ENCODE data around the gene FHIT.

The FHIT gene

DNA sequence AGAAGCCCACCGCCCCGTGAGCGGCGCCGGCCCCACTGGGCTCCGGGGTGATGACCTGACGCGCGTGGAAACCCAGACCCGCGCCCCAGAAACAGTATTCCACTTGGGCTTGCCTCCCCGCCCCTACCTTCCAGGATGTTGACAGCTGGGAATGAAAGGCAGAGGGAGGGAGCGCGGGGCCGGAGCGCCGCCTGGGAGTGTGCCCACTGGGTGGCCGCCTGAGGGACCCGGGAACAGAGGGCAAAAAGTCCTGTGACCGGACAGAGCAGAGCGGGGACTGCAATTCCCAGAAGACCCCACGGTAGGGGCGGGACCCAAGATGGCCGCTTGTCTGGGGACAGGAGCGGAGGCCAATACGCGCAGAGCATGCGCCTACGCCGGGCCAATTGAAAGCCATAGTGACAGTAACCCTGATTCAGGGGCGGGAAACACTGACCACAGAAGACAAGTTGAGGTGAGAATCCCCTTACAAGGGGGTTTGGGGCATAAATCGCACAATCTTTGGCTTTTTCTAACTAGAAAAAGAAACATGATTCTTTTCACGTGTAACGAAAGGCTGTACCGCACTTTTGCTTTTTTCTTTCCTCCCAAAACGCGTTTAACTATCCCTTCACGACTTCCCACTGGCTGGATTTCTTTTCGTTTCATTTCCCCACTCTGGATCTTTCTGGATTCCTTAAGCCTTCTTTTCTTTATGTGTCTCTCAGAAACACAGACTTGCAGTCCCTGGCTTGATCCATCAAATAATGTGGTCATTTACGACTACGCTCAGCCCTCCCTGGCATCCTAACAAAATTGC, at the start of gene FHIT:
TSS of gene FHIT (minus strand) at position 279 of the 799 bp plus-strand sequence.
- peak; percentile 74 for DNase-seq (ENCODE audit: low read depth)

DNA sequence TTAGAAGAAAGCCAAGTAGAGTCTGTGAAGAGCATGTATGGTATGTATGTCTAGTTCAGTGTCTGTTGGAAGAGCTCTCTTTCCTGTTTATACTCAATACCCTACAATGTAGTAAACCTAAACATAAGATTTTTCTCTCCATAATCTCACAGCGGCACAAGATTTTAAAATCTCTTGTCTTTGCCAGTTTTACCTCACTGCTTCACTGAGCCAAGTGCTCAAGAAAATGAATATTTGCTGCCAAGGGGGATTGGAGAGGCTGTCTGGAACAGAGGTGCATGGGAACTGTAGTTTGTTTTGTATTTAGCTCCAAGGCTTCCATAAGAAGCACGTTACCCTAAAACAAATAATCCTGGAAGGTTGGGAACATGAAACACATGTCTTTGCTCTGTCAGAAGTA, 49.5 kb upstream of the FHIT start:
- DNase-seq (ENCODE audit: low read depth), result no peak

DNA sequence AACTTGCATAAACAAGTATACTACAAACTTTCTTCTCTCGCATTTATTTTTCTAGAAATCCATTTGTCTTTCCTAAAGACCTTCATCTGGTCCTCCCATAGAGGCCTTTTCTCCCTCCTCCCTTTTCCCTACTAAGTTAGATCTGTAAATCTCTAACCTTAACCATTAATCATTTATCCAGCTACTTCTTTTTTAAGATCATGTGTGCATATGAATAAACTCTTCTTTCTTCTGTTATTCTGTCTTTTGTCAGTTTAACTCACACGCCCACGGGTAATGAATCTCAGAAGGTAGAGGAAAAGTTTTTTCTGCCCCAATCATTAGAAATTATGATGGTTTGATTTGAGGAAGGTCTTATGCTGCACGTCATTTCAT, 48.7 kb upstream of the FHIT start:
- no peak for DNase-seq (ENCODE audit: low read depth)

DNA sequence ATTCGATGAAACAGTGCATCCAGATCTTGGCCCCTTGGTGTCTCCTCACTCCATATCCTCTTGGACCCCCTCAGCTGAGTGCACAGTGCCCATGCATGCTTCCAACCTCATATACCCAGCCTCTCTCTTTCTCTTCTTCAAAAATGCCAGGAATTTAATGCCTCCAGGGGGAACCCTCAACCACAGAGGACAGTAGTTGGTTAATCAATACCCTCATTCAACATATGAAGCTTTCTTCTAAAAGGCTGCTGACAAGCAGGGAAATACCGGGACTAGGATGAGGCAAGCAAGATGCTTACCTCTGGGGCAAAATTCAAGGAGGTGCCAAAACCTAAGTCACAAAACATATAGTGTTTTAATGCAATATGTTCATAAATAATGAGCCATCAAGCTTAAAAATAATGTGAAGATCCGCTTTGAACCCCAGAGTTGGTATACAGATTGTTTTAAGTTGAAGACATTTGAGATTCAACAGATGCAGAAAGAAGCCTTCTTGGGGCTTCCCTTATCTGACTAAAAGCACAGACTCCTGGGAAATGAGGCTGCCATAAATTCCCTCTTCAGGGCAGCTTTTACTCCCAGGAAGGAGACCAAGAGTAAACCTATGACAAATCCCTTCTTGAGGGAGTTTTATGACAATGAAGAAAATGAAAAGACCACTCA, 48.2 kb upstream of the FHIT start:
- DNase-seq (ENCODE audit: low read depth), result no peak

DNA sequence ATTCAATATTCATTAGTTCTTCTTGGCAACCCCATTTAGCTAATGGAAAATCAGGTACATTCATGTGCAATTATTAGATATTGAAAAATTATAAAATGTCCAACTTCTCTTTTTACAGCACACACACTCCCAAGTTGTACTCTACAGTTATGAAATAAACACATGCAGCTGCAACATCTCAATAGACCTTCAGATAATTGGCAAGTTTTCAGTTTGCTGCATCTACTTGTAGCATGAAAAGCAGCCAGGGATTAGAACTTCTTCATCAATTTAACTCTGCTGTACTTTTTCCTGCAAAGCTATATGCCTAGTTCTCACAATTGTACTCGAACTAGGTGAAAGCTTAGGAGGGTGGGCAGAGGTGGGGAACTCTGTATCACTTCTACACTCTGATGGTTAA, 46.6 kb upstream of the FHIT start:
- DNase-seq (ENCODE audit: low read depth), result no peak

DNA sequence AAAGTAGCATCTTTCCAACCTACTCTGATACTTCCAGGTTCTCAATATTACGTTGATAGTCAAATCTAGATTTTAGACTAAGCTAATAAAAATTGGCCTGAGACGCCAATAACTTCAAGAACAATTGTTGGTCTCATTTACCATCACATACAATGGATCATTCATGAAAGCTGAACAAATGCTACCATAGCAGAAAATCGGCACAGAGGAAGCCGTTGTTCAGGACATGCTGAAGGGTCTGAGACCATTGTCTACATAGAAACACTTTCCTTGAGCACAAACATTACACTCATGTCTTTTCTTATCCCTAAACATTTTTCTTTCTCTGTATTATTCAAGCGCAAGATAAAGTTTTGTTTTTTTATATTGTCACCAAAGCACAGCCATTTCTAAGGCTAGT, 37.2 kb upstream of the FHIT start:
- DNase-seq (ENCODE audit: low read depth), result no peak

DNA sequence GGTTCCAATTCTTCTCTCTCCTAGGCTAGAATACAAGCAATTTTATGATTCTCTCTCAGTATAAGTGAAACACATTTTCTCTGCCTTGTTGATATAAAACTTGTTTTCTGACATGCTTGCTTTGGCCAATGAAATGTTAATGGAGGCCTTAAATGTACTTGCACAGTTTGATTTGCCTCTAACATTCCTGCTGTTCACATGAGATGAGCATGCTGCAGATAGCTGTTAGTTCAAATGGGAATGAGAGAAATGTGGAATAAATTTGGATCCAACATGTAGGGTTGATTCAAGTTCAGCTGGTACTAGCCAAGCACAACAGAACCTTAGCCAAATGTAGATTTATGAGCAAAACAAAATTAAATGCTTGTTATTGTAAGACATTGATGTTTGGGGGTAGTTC, 32.6 kb upstream of the FHIT start:
- DNase-seq (ENCODE audit: low read depth), result no peak

DNA sequence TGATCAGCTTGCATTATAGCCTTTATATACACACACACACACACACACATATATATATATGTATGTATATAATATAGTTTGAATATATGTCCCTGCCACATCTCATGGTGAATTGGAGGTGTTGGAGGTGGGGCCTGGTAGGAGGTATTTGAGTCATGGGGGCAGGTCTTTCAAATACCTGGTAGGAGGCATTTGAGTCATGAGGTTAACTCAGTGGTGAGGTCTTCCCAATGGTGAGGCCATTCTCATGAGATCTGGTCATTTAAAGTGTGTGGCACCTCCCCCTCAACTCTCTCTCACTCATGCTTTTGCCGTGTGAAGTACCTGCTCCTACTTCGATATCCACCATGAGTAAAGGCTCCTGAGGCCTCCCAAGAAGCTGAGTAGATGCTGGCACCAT, 27.5 kb upstream of the FHIT start:
- no peak for DNase-seq (ENCODE audit: low read depth)

DNA sequence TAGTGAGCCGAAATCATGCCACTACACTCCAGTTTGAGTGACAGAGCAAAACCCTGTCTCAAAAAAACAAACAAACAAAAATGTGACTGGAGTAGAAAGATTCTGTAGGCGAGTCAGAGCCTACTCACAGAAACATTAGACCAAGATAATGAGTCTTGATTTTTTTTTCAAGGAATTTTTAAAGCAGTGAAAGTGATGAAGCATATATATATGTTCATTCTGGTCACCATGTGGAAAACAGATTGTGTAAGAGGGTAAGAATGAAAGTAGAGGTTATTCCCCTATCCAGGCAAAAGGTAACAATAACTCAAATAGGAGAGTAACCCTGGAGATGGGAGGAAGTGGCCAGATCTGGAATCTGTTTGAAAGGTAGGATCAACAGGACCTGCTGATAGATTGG, 26.2 kb upstream of the FHIT start:
- no peak for DNase-seq (ENCODE audit: low read depth)

DNA sequence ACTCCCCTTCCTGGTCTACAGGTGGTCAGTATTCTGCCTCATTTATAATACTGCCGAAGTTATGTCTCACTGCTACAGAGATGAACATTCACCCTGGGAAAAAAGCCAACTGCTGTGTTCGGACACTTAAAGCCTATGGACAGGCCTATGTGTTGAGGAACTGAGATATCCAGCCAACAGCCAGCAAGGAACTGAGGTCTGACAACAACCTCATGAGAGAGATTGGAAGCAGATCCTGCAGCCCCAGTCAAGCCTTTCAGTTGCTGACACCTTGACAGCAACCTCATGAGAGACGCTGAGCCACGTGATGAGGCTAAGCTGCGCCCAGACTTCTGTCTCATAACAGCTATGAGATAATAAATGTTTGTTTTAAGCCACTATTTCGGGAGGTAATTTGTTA, 18.2 kb upstream of the FHIT start:
- DNase-seq (ENCODE audit: low read depth), result no peak

DNA sequence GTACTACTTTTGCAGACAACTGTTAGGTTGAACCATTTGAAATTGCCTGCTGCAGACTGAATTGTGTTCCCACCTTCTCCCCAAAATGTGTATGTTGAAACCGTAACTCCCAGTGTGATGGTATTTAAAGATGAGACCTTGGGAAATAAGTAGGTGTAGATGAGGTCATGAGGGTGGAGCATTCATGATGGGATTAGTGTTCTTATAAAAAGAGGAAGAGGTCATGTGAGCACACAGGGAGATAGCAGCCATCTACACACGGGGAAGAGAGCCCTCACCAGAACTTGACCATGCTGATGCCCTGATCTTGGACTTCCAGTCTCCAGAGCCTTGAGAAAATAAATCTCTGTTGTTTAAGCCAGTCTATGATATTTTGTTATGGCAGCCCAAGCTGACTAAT, 17.4 kb upstream of the FHIT start:
- no peak for DNase-seq (ENCODE audit: low read depth)

DNA sequence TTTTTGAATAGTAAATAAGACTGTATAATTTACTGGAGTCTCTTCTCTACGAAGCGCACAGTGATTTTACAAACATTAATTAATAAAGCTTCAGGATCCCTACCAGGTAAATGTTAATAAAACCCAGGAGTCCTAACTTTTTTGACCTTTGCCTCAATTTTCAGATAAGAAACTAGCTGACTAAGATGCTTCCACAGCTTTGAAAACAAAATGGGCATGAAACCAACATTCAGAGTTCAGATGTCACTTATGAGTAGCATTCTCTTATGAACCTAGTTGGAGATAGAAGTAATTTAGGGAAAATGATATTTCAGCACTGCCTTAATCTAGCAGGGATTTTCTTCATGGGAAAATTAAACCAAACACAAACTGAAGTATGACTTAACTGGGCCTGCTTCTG, 13.0 kb upstream of the FHIT start:
- no peak for DNase-seq (ENCODE audit: low read depth)

DNA sequence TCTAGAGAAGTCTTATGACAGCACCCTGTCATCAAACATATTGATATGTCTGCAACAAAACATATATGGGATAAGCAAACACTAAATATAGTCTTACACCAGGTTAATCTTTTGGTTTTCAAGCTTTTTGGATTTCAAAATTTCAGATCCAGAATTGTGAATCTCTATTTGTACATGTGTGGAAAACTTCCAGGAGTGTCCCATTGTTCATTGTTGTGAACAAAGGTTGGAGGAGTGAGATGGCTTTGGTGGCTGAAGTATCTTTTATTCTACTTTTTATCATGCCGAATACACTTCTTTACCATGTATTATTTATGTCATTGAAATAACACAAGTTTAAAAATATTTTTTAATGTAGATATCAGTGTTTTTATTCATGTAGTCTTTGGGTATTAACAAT, 5.9 kb upstream of the FHIT start:
- DNase-seq (ENCODE audit: low read depth), result no peak

DNA sequence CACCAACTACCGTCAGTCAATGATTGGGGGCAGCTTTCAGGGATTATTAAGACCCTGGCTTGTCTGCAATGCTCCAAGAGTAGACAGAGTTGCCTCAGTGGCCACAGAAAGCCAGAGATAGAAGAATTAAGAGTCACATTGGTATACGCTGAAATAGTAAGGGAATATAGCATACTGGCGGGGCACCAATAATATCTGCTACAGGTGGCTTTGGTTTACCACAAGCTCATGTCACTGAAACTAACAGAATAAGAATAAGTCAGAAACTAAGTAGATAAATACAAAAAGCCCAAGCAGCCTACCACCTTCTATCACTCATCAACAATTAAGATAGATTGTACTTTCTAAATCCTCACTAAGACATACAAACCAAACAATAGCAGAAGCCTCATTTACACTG, 2.5 kb upstream of the FHIT start:
- DNase-seq (ENCODE audit: low read depth), result no peak

DNA sequence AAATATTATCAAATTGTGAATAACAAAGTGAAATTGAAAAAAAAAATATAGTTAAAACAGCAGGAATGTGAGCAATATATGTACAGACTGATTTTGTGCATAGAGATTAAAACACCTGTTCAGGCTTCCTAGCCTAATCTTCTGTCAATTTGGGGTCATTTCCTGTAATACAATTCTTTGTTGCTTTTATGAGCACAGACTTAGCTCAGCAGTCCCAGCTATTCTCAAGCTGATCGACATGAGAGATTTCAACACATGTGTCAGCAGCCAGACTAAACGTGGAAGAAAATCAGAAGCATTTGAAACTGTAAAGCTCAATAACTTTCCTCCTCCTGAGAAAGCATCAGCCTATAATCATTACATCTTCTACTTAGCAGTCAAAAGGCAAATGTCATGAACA, 1.6 kb upstream of the FHIT start:
- no peak for DNase-seq (ENCODE audit: low read depth)

DNA sequence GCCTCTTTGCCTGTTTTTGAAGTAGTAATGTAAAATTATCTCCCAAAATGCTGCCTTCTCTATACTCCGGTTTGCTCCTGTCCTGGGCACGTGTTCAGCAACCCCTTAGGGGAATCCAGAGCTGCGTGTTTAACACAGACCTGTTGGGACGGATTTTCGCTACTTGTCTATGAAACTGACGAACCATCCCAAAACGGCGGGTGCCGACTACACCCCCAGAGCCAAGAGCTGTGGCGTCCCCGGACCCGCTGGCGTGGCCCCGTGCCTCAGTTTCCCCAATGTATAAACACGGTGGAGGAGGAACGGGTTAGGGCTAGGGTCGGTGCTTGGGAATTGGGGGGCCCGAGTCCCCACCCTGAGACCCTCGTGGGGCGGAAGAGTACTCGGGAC, 473 bp downstream of the FHIT start:
- no peak for DNase-seq (ENCODE audit: low read depth)

DNA sequence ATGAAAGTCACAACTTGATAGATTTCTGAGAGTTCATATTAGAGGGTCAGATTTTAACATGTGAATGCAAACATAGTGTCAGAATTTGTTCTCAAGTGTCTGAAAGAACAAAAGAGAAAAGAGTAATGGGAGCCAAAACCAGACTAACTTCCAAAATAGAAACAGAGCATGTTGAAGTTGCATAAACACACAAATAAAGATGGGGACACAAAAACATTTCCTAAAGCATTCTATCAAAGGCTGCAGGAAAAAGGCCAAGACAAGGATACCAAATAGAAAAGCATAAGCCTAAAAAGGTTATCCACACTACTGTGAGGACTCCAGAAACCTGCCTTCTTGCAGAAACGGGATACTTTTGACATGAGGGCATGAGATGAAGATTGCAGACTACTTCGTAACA, 2.8 kb downstream of the FHIT start:
- no peak for DNase-seq (ENCODE audit: low read depth)

DNA sequence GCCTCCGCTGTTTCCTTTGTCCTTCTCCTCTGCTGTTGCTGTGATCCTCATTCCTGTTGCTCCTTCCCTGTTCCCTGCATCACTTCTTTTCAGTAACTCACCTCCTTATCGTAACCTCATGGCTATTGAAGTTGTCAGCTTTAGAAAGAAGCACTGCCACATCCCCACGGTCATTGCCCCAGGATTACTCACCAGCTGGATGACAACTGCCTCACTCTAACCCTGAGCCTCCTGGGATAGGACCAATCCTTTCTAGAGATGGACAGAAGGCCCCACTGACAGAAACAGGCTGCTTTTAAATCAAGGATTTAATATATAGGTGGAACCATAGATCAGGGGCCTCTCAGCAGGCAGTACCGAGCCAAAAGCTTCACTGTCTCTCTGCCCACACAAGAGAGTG, 4.1 kb downstream of the FHIT start:
- DNase-seq (ENCODE audit: low read depth), result no peak

DNA sequence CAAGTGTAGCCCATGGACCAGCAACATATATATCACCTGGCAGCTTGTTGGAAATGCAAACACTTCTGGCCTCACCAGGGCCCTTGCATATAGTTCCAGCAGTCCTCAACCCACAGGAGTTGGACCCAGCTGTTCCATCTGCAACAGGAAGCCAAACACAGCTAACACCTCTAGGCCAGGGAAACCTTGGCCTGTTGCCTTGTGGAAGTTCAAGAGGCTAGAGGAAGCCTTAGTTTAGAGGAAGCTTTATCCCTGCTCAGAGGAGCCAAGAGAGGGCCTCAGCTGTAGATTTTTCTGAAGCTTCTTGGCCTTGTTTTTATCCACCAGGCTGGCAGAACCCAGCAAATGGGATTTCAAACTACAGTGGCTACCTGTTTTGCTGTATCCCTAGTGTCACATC, 11.4 kb downstream of the FHIT start:
- DNase-seq (ENCODE audit: low read depth), result no peak

DNA sequence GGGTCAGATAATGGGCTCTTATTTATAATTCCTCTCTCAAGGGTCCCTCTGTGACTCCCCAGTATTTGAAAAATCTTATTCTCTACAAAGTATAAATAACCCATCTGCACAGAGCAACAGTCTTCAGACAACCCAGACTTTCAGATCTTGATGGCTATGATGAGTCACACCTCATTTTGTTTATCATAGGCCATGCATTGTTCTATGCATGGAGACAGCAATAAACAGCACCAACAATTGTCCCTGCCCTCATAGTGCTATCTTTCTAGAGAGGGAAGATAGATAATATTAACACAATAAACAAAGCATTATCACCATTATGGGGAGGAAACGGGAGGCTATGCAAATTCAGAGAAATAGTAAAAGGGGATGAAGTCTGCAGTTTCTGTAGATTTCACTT, 13.4 kb downstream of the FHIT start:
- no peak for DNase-seq (ENCODE audit: low read depth)

DNA sequence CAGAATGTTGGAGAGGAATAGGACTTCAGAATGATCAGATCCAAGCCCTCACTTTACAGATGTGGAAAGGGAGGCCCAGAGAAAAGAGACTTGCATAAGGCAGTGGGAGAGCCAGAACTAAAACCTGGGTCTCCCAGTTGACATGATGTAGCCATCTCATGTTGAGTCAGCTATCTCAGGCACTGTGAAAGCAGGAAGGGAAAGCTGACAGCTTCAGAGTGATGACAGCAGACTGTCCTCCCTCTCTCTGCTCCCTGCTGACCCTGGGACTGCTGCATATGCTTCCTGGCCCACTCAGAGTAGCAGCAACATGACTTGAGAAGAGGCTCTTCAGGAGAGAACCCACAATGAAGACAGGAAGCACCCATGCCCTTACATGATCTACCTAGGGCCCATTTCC, 14.7 kb downstream of the FHIT start:
- no peak for DNase-seq (ENCODE audit: low read depth)

DNA sequence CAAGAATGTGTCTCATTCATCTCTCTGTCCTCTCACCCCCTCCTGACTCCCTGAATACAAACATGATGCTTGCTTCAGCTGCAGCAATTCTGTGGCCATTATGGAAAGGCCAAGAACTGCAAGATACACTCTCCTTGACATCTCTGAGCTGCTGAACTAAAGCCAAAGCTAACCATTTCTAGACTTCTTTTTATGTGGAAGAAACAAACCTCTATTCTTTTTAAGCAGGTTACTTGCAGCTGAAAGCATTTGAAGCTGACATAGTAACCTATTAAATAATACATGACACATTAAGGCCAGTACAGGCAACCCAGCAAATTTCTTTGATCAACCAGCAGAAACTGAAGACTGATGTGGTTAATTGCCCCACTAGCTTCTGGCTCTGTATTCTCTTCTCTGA, 17.5 kb downstream of the FHIT start:
- DNase-seq (ENCODE audit: low read depth), result no peak

DNA sequence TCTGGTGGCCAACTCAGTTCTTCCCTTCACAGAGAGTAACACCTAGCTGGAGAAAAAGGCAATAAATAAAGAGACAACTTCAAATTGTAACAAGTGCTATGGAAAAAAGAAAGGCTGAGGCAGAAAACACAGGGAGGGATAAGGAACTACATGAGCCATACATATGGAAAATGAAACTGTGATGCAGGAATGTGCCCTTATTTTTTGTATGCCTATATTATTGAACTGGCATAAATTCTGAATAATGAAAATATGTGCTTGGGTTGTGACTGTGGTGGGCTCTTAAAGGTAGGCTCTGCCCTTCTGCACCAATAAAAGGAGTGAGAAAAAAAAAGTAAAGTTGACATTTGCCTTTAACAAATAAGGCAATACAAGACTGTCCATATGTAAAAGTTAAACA, 19.6 kb downstream of the FHIT start:
- no peak for DNase-seq (ENCODE audit: low read depth)

DNA sequence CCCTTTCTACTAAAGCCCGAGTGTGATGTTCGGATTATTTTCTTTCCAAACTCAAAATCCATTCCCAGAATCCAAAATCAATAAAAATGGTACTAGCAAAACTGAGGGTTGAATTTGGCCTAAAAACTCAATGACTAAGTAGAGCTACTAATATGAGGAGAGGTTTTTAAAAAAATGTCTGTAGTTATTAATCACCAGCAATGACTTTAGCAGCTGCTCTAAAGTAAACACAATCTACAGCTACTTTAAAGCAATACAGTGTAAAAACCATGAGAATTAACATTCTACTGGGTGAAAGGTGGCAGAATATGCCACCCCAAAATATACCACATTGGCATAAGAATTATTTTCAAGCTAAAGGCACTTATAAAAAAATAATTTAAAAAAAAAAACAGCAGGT, 23.5 kb downstream of the FHIT start:
- DNase-seq (ENCODE audit: low read depth), result no peak

Measured in T-helper 22 cell (primary cell).